Hematopoietic multipotent progenitor cell treated with erythropoietin and hydrocortisone succinate and interleukin-3 and kit ligand, for 6 days (in vitro differentiated cells): ENCODE data around the gene IL1RL1.

Experiments used
- DNase-seq: peaks from one replicate; pipeline ENCODE4 v3.0.0-alpha.2; 2015

The IL1RL1 gene

DNA sequence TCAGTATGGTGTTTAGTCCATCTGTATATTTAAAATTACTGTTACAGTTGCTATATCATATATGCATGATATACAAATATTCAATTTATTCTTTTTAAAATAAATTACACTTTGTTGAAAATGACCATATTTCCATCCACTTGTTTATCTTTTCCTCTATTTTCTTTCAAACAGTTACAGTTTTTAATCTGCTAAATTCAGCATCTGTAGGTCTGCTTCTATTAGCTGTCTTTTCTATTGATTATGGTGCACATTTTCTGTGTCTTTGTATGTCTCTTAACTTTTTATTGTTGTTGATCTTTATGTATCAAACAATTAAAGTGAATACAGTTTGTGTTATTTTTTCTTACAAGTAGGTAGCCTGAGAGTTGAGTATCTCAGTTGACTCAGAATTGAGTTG lies 72.4 kb downstream of the IL1RL1 start:
- no peak for DNase-seq

DNA sequence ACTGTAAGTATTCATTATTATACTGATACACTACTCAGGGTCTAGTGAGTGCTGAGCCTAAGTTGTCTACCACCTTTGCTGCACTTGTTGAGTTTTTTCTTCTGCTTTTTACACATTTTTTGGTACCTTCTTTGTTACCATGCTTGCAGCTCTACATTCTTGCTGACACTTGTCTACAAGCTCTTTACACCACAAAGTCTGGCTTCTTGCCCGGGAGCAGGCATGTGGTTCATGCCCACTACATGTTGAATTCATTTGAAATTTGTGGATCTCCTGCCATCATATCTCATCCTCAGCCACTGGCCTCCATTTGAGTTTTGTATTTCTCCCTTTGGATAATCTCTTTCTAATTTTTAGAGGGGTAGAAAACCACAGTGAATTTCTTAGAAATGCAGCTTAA lies 74.2 kb downstream of the IL1RL1 start:
- no peak for DNase-seq

DNA sequence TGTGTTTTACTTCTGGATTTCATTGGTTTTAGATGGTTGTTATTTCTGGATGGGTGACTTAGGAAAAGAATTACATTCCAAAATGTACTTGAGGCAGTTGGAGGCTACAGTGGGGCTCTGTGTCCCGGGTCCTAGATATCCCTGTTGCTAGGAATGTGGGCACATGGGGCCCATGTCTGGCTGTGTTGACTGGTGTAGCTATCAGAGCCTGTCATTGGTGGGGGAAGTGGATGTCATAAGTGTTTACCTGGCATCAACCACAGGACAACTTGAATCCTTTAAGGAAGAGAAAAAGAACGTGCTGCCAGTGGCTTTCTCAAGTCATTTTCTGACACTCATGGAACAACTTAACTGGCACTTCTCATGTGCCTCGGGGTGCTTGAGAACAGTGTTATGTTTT lies 74.6 kb downstream of the IL1RL1 start:
- DNase-seq = no peak

DNA sequence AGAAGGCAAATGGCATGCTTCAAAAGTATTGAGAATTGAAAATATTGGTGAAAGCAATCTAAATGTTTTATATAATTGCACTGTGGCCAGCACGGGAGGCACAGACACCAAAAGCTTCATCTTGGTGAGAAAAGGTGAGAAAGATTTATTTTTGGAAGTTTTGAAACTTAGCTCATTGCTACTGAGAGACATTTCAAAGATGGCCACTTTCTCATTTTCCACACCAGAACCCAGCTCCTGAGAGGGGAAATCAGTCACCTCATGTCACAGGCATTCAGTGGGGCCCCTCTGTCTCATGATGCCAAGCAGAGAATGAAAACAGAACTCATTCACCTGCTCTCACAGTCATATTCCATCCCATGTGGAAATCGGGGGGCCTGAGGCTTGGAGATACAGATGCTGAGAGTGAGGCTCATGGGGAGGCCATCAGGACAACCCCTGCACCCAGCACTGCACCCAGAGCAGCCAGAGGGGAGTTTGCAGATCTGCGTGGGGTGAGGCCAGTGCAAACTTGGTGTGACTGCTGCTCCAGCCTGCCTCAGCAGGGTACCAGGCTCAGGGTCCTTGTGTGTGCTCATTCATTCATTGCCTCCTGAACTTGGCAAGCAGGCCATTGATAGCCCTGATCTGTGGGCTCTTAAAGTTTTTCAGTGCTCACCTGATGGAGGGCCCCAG lies 75.6 kb downstream of the IL1RL1 start:
- DNase-seq = no peak

DNA sequence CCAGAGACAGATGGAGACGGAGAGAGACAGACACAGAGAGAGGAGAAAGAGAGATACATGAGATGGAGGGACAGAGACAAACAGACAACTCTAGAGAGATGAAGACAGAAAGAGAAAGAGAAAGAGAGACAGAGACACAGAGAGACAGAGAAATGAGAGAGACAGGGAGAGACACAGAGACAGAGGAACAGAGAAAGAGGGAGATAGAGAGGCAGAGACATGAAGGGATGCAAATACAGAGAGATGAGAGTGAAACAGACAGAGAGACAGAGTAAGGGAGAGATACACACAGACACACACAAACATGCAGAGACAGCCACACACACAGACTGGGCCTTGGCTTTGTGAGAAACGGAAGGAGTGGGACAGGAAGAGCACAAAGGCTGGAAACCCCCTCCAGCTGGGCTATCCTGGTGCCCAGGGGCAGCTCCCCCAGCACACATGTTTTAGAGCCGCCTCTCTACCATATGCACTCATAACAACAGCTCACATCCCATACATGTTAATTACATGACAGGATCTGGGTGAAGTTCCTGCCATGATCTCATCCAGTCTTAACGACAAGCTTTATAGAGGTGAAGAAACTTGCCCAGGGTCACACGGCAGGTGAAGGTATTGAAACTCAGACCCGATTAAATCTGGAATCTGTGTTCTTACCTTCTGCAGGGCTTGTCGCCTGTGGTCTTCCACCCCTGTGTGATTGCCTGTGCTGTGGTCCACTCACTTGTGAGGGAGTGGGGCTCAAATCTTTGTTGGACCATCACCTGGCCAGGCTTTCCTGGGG lies 76.6 kb downstream of the IL1RL1 start:
- DNase-seq = no peak

DNA sequence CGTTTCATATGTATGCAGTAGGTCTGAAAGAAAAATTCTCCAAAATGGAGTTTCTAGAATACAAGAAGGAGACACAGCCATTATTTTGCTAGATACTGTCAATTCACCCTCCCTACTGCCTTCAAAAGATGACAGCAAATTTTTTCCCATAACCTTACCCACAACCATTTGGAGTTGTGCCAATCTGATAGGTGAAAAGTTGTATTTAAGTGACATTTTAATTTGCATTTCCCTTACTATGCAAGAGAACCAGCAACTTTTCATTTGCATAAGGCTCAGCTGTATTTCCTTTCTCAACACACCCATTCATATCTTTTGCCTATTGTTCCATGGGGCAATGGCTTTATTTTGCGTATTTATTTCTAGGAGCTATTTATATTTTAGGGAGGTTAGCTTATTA lies 80.2 kb downstream of the IL1RL1 start:
- DNase-seq = peak; percentile 82

DNA sequence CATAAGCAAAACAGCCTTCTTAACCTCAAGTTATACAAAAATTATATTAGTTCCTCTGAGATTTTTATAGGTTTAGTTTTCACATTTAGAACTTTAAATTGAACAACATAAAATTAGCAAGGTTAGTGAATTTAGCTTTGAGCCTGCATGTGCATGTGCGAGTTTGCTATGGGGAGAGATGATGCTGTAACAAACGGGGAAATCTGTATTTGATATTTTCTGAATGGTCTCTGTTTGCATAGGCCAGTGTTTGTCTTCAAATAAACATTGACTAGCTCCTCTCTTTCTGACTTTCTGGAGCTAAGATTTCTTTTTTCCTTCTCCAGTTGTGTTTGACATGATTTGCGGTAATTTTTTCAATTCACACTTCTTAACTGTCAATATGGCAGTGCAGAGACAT lies 80.7 kb downstream of the IL1RL1 start:
- DNase-seq = no peak

DNA sequence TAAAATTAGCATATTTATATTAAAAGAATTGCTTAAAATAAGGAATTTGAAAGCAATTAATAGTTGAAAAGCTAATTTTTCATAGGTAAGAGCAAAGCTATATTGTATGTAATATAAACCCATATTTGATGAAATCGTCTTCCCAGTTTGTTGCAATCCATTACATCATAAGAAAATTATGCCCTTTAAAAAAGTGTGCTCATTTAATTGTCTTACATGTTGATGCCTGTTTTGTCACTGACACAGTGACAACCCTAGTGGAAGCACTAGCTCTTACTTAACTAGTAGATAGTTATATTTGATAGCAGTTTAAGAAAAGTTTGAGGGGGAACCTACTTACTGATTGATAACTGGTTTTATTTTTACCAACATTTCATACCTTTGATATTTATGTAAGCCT lies 81.6 kb downstream of the IL1RL1 start:
- no peak for DNase-seq

DNA sequence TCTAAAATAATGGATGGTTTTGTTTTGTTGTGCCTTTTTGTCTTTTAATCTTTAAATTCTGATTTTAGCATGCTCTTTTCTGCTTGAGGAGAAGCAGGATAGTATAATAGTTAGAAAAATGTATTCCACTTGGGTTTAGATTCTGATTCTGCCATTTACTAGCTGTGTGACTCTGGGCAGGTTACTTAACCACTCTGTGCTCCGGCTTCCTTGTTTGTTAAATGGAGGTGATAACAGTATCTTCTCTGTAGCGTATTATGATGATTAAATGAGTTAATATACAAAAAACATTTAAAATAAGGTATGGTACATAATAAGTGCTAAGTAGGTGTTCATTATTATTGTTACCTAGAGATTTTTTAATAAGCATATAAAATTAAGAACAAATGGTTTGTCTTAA lies 84.6 kb downstream of the IL1RL1 start:
- no peak for DNase-seq

DNA sequence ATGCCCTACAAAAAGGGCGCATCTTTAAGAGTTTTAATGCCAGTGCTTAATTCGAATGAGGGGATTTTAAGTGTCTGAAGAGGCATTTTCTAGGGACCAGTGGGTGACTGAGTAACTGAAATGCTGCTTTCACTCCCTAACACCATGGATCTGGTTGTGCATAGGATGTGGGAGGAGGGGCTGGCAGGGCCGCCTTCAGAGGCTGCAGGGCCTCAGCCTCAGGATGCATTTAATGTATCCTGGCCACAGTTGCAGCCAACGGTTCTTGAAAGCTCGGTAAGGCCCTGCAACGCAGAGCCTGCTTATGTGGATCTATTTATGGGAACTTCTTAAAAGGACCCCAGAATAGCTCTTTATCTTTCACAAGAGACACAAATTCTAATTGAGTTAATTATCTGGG lies 85.8 kb downstream of the IL1RL1 start:
- no peak for DNase-seq

DNA sequence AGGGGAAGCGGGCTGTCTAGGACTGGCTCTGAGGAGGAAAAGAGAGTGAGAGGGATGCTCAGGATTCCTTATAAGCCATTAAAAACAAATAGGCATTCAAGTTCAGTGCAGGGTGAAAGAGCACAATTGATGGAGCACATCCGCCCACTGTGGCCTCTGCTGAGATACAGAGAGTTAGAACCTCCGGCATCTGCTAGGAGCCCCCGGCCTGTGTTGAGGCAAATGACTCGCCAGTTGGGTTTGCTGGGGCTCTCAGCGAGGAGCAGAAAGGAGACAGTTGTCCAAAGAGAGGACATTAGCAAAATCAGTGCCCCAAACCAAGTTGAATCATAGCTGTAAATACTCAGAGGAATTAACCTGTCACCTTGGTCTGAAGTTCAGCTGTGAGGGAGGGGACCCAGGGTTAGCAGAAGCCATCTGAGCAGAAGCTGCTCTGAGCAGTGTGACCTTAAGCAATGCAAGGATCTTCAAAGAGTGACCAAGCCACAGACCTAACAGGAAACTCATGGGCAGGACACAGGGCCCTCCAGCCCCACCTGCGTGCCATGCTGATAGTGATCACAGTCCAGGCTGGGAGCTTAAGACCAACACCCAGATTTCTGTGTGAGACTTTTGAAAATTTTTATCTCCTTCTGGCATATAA lies 88.3 kb downstream of the IL1RL1 start:
- peak; percentile 21 for DNase-seq

DNA sequence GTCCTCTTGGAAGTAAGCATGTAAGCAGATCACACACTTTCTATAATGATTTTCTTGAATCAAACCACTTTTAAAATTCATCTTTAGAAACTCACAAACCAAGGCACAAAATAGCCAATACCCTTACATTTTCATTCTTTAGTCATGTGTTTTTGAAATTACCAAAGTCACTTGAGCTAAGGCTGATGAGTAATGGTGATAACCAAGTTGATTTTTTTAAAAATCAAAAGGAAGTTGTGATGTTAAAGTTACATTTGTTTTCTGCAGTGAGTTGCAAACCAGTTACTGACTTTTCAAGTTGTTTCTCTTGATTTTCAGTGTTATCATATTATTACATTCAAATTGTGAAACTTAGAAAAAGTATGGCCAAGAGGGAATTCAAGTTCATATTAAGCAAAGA lies 90.1 kb downstream of the IL1RL1 start:
- DNase-seq = no peak
